Measurements from ENCODE around the gene STEAP1B.
"Not testable (repeated sequence)": the region's sequence is repeated elsewhere in the genome, so short reads cannot be mapped to it uniquely, and the experiment has no call there.

STEAP1B gene

GRCh38 chr7:22433710-22434460 lies 66.1 kb downstream of the STEAP1B start:
- Histone ChIP-seq H3K27me3 (ENCODE audit: control insufficient read depth in 2 of 2, insufficient read depth in 2 of 2, low read length in 2 of 2) (no peaks in the 10 kb centered on the region), H3K36me3 (ENCODE audit: control insufficient read depth in 2 of 2, insufficient read depth in 2 of 2, low read length in 2 of 2) (no peaks in the 10 kb centered on the region), H3K27ac (ENCODE audit: low read depth in 2 of 2, low read length in 2 of 2) (no peak overlapping the region), H3K4me1 (ENCODE audit: control insufficient read depth in 2 of 2, insufficient read depth in 2 of 2, low read length in 2 of 2) (no peaks in the 10 kb centered on the region), H3K9ac (ENCODE audit: low read depth in 1 of 2, low read length in 2 of 2) (no peak overlapping the region), H3K4me3 (ENCODE audit: low read length in 2 of 2) (no peak overlapping the region), H3K9me3 (ENCODE audit: control insufficient read depth in 2 of 2, low read length in 2 of 2) (no peaks in the 10 kb centered on the region)

- H3K36me3 ChIP-seq (ENCODE audit: control insufficient read depth in 2 of 2, insufficient read depth in 2 of 2, low read length in 2 of 2); H3K27me3 ChIP-seq (ENCODE audit: control insufficient read depth in 2 of 2, insufficient read depth in 2 of 2, low read length in 2 of 2); H3K4me1 ChIP-seq (ENCODE audit: control insufficient read depth in 2 of 2, insufficient read depth in 2 of 2, low read length in 2 of 2); H3K9me3 ChIP-seq (ENCODE audit: control insufficient read depth in 2 of 2, low read length in 2 of 2); H3K4me3 ChIP-seq (ENCODE audit: low read length in 2 of 2); H3K27ac ChIP-seq (ENCODE audit: low read depth in 2 of 2, low read length in 2 of 2); H3K9ac ChIP-seq (ENCODE audit: low read depth in 1 of 2, low read length in 2 of 2): not testable (repeated sequence)
These were observed 66.8 kb downstream of the STEAP1B start for GRCh38 chr7:22433165-22433700.

- Histone ChIP-seq H3K36me3 (ENCODE audit: control insufficient read depth in 2 of 2, insufficient read depth in 2 of 2, low read length in 2 of 2) (no peaks in the 10 kb centered on the region), H3K4me1 (ENCODE audit: control insufficient read depth in 2 of 2, insufficient read depth in 2 of 2, low read length in 2 of 2) (no peaks in the 10 kb centered on the region), H3K27ac (ENCODE audit: low read depth in 2 of 2, low read length in 2 of 2) (no peak overlapping the region), H3K4me3 (ENCODE audit: low read length in 2 of 2) (no peak overlapping the region), H3K9me3 (ENCODE audit: control insufficient read depth in 2 of 2, low read length in 2 of 2) (no peaks in the 10 kb centered on the region), H3K27me3 (ENCODE audit: control insufficient read depth in 2 of 2, insufficient read depth in 2 of 2, low read length in 2 of 2) (no peaks in the 10 kb centered on the region), H3K9ac (ENCODE audit: low read depth in 1 of 2, low read length in 2 of 2) (no peak overlapping the region)
These were observed 67.7 kb downstream of the STEAP1B start for GRCh38 chr7:22432203-22432718.

GRCh38 chr7:22430457-22430856 lies 69.5 kb downstream of the STEAP1B start:
- H3K27me3 ChIP-seq (ENCODE audit: control insufficient read depth in 2 of 2, insufficient read depth in 2 of 2, low read length in 2 of 2) = no peaks in the 10 kb centered on the region
- no peaks in the 10 kb centered on the region for H3K9me3 ChIP-seq (ENCODE audit: control insufficient read depth in 2 of 2, low read length in 2 of 2)
- H3K36me3 ChIP-seq (ENCODE audit: control insufficient read depth in 2 of 2, insufficient read depth in 2 of 2, low read length in 2 of 2) = no peaks in the 10 kb centered on the region
- no peak overlapping the region for H3K27ac ChIP-seq (ENCODE audit: low read depth in 2 of 2, low read length in 2 of 2)
- no peaks in the 10 kb centered on the region for H3K4me1 ChIP-seq (ENCODE audit: control insufficient read depth in 2 of 2, insufficient read depth in 2 of 2, low read length in 2 of 2)
- H3K9ac ChIP-seq (ENCODE audit: low read depth in 1 of 2, low read length in 2 of 2) = no peak overlapping the region
- no peak overlapping the region for H3K4me3 ChIP-seq (ENCODE audit: low read length in 2 of 2)

- H3K9me3 ChIP-seq (ENCODE audit: control insufficient read depth in 2 of 2, low read length in 2 of 2) = no peaks in the 10 kb centered on the region
- H3K4me3 ChIP-seq (ENCODE audit: low read length in 2 of 2) = no peak overlapping the region
- H3K36me3 ChIP-seq (ENCODE audit: control insufficient read depth in 2 of 2, insufficient read depth in 2 of 2, low read length in 2 of 2) = no peaks in the 10 kb centered on the region
- no peak overlapping the region for H3K27ac ChIP-seq (ENCODE audit: low read depth in 2 of 2, low read length in 2 of 2)
- H3K27me3 ChIP-seq (ENCODE audit: control insufficient read depth in 2 of 2, insufficient read depth in 2 of 2, low read length in 2 of 2) = no peaks in the 10 kb centered on the region
- H3K4me1 ChIP-seq (ENCODE audit: control insufficient read depth in 2 of 2, insufficient read depth in 2 of 2, low read length in 2 of 2) = no peaks in the 10 kb centered on the region
- H3K9ac ChIP-seq (ENCODE audit: low read depth in 1 of 2, low read length in 2 of 2) = no peak overlapping the region
These were observed 70.6 kb downstream of the STEAP1B start for GRCh38 chr7:22429386-22429785.

GRCh38 chr7:22427855-22428254 lies 72.1 kb downstream of the STEAP1B start:
- Histone ChIP-seq H3K36me3 (ENCODE audit: control insufficient read depth in 2 of 2, insufficient read depth in 2 of 2, low read length in 2 of 2) (no peaks in the 10 kb centered on the region), H3K4me1 (ENCODE audit: control insufficient read depth in 2 of 2, insufficient read depth in 2 of 2, low read length in 2 of 2) (no peaks in the 10 kb centered on the region), H3K9ac (ENCODE audit: low read depth in 1 of 2, low read length in 2 of 2) (no peak overlapping the region), H3K4me3 (ENCODE audit: low read length in 2 of 2) (no peak overlapping the region), H3K27me3 (ENCODE audit: control insufficient read depth in 2 of 2, insufficient read depth in 2 of 2, low read length in 2 of 2) (no peaks in the 10 kb centered on the region), H3K27ac (ENCODE audit: low read depth in 2 of 2, low read length in 2 of 2) (no peak overlapping the region), H3K9me3 (ENCODE audit: control insufficient read depth in 2 of 2, low read length in 2 of 2) (no peaks in the 10 kb centered on the region)

GRCh38 chr7:22427104-22427503 lies 72.9 kb downstream of the STEAP1B start:
- H3K9me3 ChIP-seq (ENCODE audit: control insufficient read depth in 2 of 2, low read length in 2 of 2) = no peaks in the 10 kb centered on the region
- H3K9ac ChIP-seq (ENCODE audit: low read depth in 1 of 2, low read length in 2 of 2) = no peak overlapping the region
- H3K27me3 ChIP-seq (ENCODE audit: control insufficient read depth in 2 of 2, insufficient read depth in 2 of 2, low read length in 2 of 2) = no peaks in the 10 kb centered on the region
- no peak overlapping the region for H3K27ac ChIP-seq (ENCODE audit: low read depth in 2 of 2, low read length in 2 of 2)
- no peak overlapping the region for H3K4me3 ChIP-seq (ENCODE audit: low read length in 2 of 2)
- no peaks in the 10 kb centered on the region for H3K36me3 ChIP-seq (ENCODE audit: control insufficient read depth in 2 of 2, insufficient read depth in 2 of 2, low read length in 2 of 2)
- no peaks in the 10 kb centered on the region for H3K4me1 ChIP-seq (ENCODE audit: control insufficient read depth in 2 of 2, insufficient read depth in 2 of 2, low read length in 2 of 2)

GRCh38 chr7:22426463-22427094 lies 73.4 kb downstream of the STEAP1B start:
- Histone ChIP-seq H3K27ac (ENCODE audit: low read depth in 2 of 2, low read length in 2 of 2) (no peak overlapping the region), H3K4me3 (ENCODE audit: low read length in 2 of 2) (no peak overlapping the region), H3K36me3 (ENCODE audit: control insufficient read depth in 2 of 2, insufficient read depth in 2 of 2, low read length in 2 of 2) (no peaks in the 10 kb centered on the region), H3K27me3 (ENCODE audit: control insufficient read depth in 2 of 2, insufficient read depth in 2 of 2, low read length in 2 of 2) (no peaks in the 10 kb centered on the region), H3K9ac (ENCODE audit: low read depth in 1 of 2, low read length in 2 of 2) (no peak overlapping the region), H3K9me3 (ENCODE audit: control insufficient read depth in 2 of 2, low read length in 2 of 2) (no peaks in the 10 kb centered on the region), H3K4me1 (ENCODE audit: control insufficient read depth in 2 of 2, insufficient read depth in 2 of 2, low read length in 2 of 2) (no peaks in the 10 kb centered on the region)

GRCh38 chr7:22425361-22425760 lies 74.6 kb downstream of the STEAP1B start:
- H3K9ac ChIP-seq (ENCODE audit: low read depth in 1 of 2, low read length in 2 of 2) = no peak overlapping the region
- no peaks in the 10 kb centered on the region for H3K27me3 ChIP-seq (ENCODE audit: control insufficient read depth in 2 of 2, insufficient read depth in 2 of 2, low read length in 2 of 2)
- no peak overlapping the region for H3K27ac ChIP-seq (ENCODE audit: low read depth in 2 of 2, low read length in 2 of 2)
- H3K36me3 ChIP-seq (ENCODE audit: control insufficient read depth in 2 of 2, insufficient read depth in 2 of 2, low read length in 2 of 2) = no peaks in the 10 kb centered on the region
- no peaks in the 10 kb centered on the region for H3K4me1 ChIP-seq (ENCODE audit: control insufficient read depth in 2 of 2, insufficient read depth in 2 of 2, low read length in 2 of 2)
- no peak overlapping the region for H3K4me3 ChIP-seq (ENCODE audit: low read length in 2 of 2)
- H3K9me3 ChIP-seq (ENCODE audit: control insufficient read depth in 2 of 2, low read length in 2 of 2) = no peaks in the 10 kb centered on the region

- no peak overlapping the region for H3K27ac ChIP-seq (ENCODE audit: low read depth in 2 of 2, low read length in 2 of 2)
These were observed 77.0 kb downstream of the STEAP1B start for GRCh38 chr7:22422831-22423615.

More at GRCh38 chr7:22422831-22423615, 77.0 kb downstream of the STEAP1B start:
- Histone ChIP-seq H3K4me3 (ENCODE audit: low read length in 2 of 2) (no peak overlapping the region), H3K27me3 (ENCODE audit: control insufficient read depth in 2 of 2, insufficient read depth in 2 of 2, low read length in 2 of 2) (no peaks in the 10 kb centered on the region), H3K9me3 (ENCODE audit: control insufficient read depth in 2 of 2, low read length in 2 of 2) (no peaks in the 10 kb centered on the region), H3K36me3 (ENCODE audit: control insufficient read depth in 2 of 2, insufficient read depth in 2 of 2, low read length in 2 of 2) (no peaks in the 10 kb centered on the region), H3K9ac (ENCODE audit: low read depth in 1 of 2, low read length in 2 of 2) (no peak overlapping the region), H3K4me1 (ENCODE audit: control insufficient read depth in 2 of 2, insufficient read depth in 2 of 2, low read length in 2 of 2) (no peaks in the 10 kb centered on the region)

Measured in mucosa of rectum (tissue), 2 donors.